Measurements from ENCODE around the gene CCDC85A.

CCDC85A gene

GRCh38 chr2:56244506-56244905 is 60.7 kb downstream of the CCDC85A start:
- FAIRE-seq, result no peak

- no peak for FAIRE-seq
These were observed 61.2 kb downstream of the CCDC85A start for GRCh38 chr2:56244911-56245530.

GRCh38 chr2:56248965-56249742 is 65.4 kb downstream of the CCDC85A start:
- no peak for FAIRE-seq

- no peak for FAIRE-seq
These were observed 66.5 kb downstream of the CCDC85A start for GRCh38 chr2:56250153-56250729.

- no peak for FAIRE-seq
These were observed 76.6 kb downstream of the CCDC85A start for GRCh38 chr2:56260415-56260814.

- no peak for FAIRE-seq
These were observed 78.5 kb downstream of the CCDC85A start for GRCh38 chr2:56262241-56262640.

- FAIRE-seq, result no peak
These were observed 80.1 kb downstream of the CCDC85A start for GRCh38 chr2:56263876-56264275.

- no peak for FAIRE-seq
These were observed 83.1 kb downstream of the CCDC85A start for GRCh38 chr2:56266761-56267414.

- FAIRE-seq, result no peak
These were observed 83.6 kb downstream of the CCDC85A start for GRCh38 chr2:56267415-56267788.

GRCh38 chr2:56268856-56269255 is 85.1 kb downstream of the CCDC85A start:
- no peak for FAIRE-seq

- FAIRE-seq, result no peak
These were observed 87.5 kb downstream of the CCDC85A start for GRCh38 chr2:56271275-56271674.

- no peak for FAIRE-seq
These were observed 101.4 kb downstream of the CCDC85A start for GRCh38 chr2:56285224-56285623.

GRCh38 chr2:56286936-56287335 is 103.1 kb downstream of the CCDC85A start:
- no peak for FAIRE-seq

GRCh38 chr2:56287508-56287907 is 103.7 kb downstream of the CCDC85A start:
- FAIRE-seq, result no peak

GRCh38 chr2:56287974-56288373 is 104.2 kb downstream of the CCDC85A start:
- FAIRE-seq, result no peak

GRCh38 chr2:56288838-56289580 is 105.2 kb downstream of the CCDC85A start:
- FAIRE-seq, result no peak

GRCh38 chr2:56291711-56292110 is 107.9 kb downstream of the CCDC85A start:
- no peak for FAIRE-seq

GRCh38 chr2:56292951-56293350 is 109.2 kb downstream of the CCDC85A start:
- FAIRE-seq, result no peak

GRCh38 chr2:56295666-56296065 is 111.9 kb downstream of the CCDC85A start:
- FAIRE-seq, result no peak

GRCh38 chr2:56297671-56298070 is 113.9 kb downstream of the CCDC85A start:
- no peak for FAIRE-seq

- FAIRE-seq, result no peak
These were observed 115.4 kb downstream of the CCDC85A start for GRCh38 chr2:56299171-56299691.

- FAIRE-seq, result no peak
These were observed 125.9 kb downstream of the CCDC85A start for GRCh38 chr2:56309626-56310170.

All from endometrium (tissue), 2 donors.